ENCODE data around the gene VWA8.
"Not testable (repeated sequence)": the region's sequence is repeated elsewhere in the genome, so short reads cannot be mapped to it uniquely, and the experiment has no call there.

VWA8 gene

GRCh38 chr13:41546372-41547190 lies 414.3 kb downstream of the VWA8 start:
- DNase-seq, result no peak

GRCh38 chr13:41545432-41545707 lies 415.5 kb downstream of the VWA8 start:
- DNase-seq, result no peak

DNA sequence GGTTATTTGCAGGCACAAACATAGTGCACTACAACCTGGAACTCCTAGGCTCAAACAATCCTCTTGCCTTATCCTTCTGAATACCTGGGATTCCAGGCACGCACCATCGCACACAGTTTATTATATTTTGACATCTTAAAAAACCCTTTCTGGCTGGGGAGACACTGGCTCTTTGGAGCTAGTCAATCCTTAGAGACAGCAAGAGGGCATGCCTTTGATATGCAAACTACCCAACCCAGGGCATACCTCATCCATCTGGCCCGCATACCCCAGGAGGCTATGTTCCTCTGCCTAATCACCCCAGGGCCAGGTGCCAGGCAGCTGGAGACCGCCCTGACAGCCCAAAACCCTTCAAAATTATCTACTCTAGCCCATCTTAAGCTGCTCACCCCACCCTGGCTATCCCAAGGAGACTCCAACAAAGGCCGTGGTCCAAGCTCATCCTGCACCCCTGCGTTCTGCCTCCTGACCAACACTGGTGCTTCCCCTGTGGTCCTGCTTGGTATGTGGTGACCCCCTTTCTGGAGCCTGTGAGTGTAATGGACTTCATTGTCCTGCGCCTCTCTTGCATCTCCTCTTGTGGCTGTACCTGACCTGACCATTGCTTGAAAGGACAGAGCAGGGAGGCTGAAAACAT lies 417.1 kb downstream of the VWA8 start:
- no peak for DNase-seq

DNA sequence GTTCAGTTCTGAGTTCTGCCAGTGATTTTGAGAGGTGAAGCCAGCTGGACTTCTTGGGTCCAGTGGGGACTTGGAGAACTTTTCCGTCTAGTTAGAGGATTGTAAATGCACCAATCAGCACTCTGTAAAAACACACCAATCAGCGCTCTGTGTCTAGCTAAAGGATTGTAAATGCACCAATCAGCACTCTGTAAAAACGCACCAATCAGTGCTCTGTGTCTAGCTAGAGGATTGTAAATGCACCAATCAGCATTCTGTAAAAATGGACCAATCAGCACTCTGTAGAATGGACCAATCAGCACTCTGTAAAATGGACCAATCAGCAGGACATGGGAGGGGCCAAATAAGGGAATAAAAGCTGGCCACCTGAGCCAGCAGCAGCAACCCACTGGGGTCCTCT lies 418.1 kb downstream of the VWA8 start:
- not testable (repeated sequence) for DNase-seq

DNA sequence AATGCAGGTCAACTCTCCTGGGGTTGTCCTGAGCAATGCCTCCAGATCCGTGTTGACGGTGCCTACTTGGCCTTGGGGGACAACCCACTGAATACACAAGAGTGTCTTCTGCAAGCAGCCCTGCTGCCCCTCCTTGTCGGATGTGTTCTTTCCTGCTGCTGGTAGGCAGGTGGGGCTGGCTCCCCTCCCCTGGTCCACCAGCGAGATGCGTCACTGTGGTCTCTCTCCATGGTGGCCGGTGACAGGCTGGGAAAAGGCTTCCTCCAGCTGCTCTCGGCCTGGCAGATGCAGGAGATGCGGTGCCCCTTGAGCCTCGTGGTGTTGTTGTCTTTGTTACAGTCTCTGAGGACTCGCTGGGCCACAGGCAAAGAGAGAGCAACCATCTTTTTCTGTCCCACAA lies 418.6 kb downstream of the VWA8 start:
- no peak for DNase-seq

DNA sequence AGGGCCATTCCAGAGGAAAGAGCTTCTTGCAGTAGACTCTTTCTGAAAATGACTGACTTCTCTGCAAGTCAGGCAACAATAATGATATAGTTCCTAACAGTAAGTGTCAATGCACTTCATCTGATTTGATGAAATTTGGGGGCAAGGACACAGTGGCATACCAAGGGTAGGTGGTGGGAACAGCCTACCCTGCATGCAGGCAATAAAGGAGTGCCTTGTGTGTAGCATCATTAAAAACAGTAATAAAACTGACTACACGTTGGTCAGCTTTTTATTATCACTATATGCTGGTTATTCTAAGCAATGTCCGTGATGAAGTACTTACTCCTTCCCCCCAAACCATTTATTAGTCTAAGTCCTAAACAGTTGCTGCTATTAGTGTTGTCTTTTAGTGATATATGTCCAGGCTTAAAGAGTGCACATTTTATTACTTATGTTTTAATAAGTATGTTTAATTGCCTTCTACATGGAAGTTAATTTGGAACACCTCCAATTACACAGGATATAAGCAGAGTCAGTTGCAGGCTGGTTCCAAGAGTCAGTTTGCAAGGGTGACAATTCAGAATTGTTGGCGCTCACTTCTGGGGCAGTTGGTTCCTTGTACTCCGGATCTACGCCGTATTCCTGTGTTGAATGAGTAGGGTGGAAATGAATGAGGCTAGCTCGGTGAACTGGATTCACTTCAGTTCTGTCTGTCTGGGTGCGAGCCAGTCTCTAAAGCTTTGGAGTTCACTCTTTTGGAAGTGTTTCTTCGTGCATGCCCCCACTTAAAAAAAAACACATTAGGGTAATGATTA lies 419.6 kb downstream of the VWA8 start:
- no peak for DNase-seq

GRCh38 chr13:41540240-41540639 lies 420.7 kb downstream of the VWA8 start:
- not testable (repeated sequence) for DNase-seq

- DNase-seq, result no peak
These were observed 427.4 kb downstream of the VWA8 start for GRCh38 chr13:41533266-41534052.

DNA sequence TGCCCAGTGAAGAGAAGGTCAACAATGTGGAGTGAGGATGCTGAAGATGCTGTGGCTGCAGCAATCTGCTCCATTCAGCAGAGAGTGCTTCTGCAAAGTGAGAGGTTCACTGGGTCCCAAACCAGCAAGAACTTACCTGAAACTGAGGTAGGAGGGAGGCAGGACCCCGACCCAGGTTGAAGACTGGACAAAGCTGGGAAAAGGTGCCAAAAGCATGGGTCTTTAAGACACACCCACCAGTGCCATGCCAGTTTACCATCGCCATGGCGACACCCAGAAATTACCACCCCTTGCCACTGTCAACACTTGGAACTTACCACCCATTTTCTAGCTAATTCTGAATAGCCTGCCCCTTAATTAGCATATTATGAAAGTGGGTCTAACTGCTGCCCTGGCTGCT lies 432.9 kb downstream of the VWA8 start:
- DNase-seq, result no peak

- DNase-seq, result no peak
These were observed 440.0 kb downstream of the VWA8 start for GRCh38 chr13:41520660-41521630.

- no peak for DNase-seq
These were observed 440.8 kb downstream of the VWA8 start for GRCh38 chr13:41520016-41520659.
